22Rv1 (cell line): ENCODE measurements around the gene LHPP.

Experiments
- H3K27ac ChIP-seq: fragments of 450-650 bp; 2 replicates; pipeline ENCODE4 v1.5.1; 2017
- CTCF ChIP-seq: fragments of 450-650 bp; IDR thresholded peaks from 2 replicates; pipeline ENCODE4 v1.5.1; 2017; ENCODE audit warnings: mild to moderate bottlenecking
- ZFX ChIP-seq: fragments of 450-650 bp; IDR thresholded peaks from 2 replicates; pipeline ENCODE4 v1.6.1; 2017; ENCODE audit warnings: antibody characterized with exemption, borderline replicate concordance

Gene LHPP

DNA sequence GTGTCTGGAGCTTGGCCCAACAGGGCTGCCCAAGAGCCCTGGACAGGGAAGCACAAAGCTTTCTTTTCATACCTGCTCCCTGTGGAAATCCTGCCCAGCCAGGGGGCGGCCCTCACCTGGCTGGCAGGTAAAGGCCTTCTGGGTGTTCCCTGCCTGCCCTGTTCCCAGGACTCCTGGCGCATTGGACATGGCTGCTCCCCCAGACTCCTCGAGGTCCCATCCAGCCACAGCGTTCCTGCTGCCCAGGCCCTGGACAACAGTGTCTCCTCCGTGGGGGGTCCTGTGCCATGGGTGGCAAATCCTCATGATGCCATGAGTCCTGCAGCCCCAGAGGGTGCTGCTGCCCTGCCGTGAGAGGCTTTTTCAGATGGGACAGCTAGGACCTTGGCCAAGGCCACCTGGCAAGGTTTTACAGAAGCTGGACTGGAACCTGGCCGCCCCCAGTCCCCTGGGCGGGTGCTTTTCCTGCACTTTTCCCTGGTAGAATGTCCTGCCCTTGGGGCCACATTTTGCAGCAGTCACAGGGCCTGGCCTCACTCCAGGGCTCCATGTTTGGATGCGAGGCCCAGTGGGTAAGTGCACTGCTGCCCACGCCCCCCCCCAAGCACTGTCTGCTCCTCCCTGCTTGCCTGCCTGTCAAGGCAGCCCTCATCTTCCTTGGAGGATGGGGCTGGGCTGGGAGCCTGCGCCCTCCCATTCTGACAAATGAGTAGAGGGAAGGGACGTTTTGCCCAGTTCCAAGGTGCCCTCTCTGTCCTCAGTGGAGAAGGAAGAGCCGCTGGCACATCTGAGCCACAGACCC is 60.7 kb downstream of the LHPP start:
- H3K27ac ChIP-seq = no peak overlapping the region
- TF ChIP-seq ZFX (no peak), CTCF (no peak)

DNA sequence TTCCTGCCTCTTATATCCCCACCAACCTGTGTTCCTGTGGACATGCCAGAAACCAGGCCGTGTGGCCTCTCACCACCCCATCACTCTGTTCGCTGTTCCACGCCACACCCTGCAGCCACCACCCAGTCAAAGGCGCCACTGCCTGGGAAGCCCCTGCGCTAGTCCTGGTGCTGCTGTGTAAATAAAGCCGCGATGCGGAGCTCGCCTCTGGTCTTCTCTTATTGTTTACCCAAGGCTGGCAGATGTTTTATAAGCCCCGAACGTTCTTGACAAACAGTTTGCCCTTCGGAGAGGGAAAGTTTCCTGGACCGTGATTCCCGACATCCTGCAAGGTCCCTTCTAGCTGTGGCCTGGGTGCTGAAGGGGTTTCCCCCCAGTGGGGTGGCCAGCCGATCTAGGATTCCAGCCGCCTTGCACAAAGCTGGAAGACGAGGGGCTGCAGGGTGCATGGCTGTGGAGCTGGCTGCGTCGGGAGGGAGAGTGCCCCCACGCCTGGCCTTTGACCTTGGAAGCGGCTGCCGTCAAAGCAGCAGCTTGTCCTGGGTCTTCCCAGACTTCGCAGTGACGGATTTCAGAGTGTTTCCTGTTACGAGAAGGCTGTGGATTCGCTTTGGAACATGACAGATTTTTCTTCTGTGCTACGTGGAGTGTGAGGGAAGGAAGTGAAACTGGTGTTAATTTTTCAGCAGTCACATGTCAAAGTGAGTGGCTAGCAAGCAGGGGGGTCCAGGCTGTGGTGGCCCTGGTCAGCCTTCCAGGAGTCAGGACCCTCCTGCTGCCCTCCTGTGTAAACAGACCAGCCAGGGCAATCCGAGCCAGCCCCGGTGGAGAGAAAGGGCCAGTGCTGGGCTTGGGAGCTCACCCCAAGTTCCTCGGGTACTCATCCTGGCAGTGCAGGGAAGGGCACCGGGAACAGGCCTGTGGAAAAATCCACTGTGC is 61.6 kb downstream of the LHPP start:
- TF ChIP-seq ZFX (no peak), CTCF (no peak)
- H3K27ac ChIP-seq = no peak overlapping the region

GRCh38 chr10:124523901-124524300 is 62.3 kb downstream of the LHPP start:
- no peak overlapping the region for H3K27ac ChIP-seq
- TF ChIP-seq CTCF (no peak), ZFX (no peak)

GRCh38 chr10:124524991-124525653 is 63.5 kb downstream of the LHPP start:
- TF ChIP-seq ZFX = no peak
- TF ChIP-seq CTCF = no peak
- no peak overlapping the region for H3K27ac ChIP-seq

GRCh38 chr10:124525751-124526600 is 64.4 kb downstream of the LHPP start:
- TF ChIP-seq ZFX (no peak), CTCF (no peak)
- H3K27ac ChIP-seq = no peak overlapping the region

- no peak for TF ChIP-seq CTCF
- TF ChIP-seq ZFX = no peak
- no peak overlapping the region for H3K27ac ChIP-seq
These were observed 65.1 kb downstream of the LHPP start for GRCh38 chr10:124526621-124527267.
